GM13977 (cell line): Measurements from ENCODE around the gene COL27A1.

Experiments used
- DNase-seq: peaks from one replicate; pipeline ENCODE4 v3.0.0; 2012; ENCODE audit warnings: low spot score
- CTCF ChIP-seq: IDR thresholded peaks from 2 replicates; pipeline ENCODE4 v1.5.1; 2012; ENCODE audit warnings: mild to moderate bottlenecking, control low read depth; ENCODE audit not compliant: insufficient read depth; ENCODE audit errors: extremely low read depth, missing control alignments
- in situ Hi-C: fragments of 300-500 bp; cut with MboI; formaldehyde crosslinking; loops from one replicate; pipeline ENCODE4 v1.12.0; 2022; ENCODE audit warnings: low sequenced_read_pairs, low pct_unique_long_range_greater_than_20kb, mixed read lengths, inconsistent platforms; ENCODE audit not compliant: unreplicated experiment

COL27A1 gene

GRCh38 chr9:114250648-114251047 is 95.3 kb downstream of the COL27A1 start:
- in situ Hi-C loops, result no loop called here
- no peak for DNase-seq
- TF ChIP-seq CTCF, result no peak

GRCh38 chr9:114252394-114252793 is 97.1 kb downstream of the COL27A1 start:
- no peak for DNase-seq
- in situ Hi-C loops, result no loop called here
- TF ChIP-seq CTCF, result no peak

- DNase-seq, result no peak
- in situ Hi-C loops, result no loop called here
- no peak for TF ChIP-seq CTCF
Observed at GRCh38 chr9:114256827-114257328, 101.5 kb downstream of the COL27A1 start.

GRCh38 chr9:114258218-114258617 is 102.9 kb downstream of the COL27A1 start:
- no peak for TF ChIP-seq CTCF
- DNase-seq, result no peak
- in situ Hi-C loops, result no loop called here

- no peak for DNase-seq
- TF ChIP-seq CTCF, result no peak
- in situ Hi-C loops, result no loop called here
Observed at GRCh38 chr9:114258866-114259797, 103.8 kb downstream of the COL27A1 start.

- in situ Hi-C loops, result no loop called here
- no peak for TF ChIP-seq CTCF
- DNase-seq, result no peak
Observed at GRCh38 chr9:114259798-114260523, 104.6 kb downstream of the COL27A1 start.
